NOMO-1 treated with dmso at 0.1 percent for 144 hours (cell line): ENCODE measurements around the gene LRRD1.
A peak's percentile ranks its signal among the peaks of the same experiment; 100 is the strongest.
"Not testable (repeated sequence)": the region's sequence is repeated elsewhere in the genome, so short reads cannot be mapped to it uniquely, and the experiment has no call there.

Experiments
- DNase-seq: peaks from one replicate; lab custom pipeline; 2025; ENCODE audit not compliant: unreplicated experiment; lab: John Stamatoyannopoulos, UW

Gene LRRD1

DNA sequence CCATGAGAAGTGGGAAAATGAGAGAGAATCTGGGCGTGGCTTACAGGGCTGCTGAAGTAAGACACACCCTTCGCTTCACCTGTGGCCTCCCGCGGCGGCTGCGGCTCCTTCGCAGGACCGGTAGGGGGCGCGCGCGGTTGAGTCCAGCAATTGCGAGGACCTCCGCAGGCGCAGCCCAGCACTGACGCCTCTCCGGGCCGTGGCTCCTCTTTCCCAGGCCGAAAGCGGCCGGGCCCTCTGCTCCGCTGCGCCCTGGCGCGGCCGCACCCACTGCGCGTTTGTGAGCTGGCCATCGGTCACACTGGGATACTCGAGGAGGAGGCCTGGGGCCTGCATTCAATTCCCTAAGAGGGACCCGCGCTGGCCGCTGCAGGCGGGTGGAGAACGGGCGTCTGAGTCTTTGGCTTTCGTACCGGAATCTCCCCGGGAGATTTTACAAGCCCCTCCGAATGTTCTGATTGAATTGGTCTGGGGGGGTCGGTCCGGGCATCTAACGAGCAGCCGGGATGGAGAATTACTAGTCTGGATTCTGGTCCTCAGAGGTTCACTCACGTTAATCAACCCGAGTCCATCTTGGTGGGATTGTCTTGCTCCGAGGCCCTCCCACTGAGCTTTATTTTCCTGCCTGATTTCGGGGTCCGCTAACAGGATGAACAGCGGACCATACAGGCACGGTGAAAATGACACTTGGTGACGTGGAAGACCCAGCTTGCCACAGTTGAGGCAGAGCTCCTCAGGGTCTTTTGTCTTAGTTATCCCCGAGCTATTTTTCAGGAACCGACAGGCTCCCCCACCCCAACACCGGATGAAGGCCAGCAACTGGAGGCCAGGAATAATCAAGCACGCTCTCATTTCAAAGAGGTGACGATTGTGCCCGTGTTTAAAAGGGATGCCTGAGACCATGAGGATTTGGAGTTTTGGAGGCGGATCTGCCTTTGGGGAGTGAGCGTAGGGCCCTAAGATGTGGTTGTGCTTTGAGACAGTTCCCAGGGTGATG, at the start of gene LRRD1:
TSS of gene LRRD1 (minus strand) at position 215 of the 997 bp plus-strand sequence. CDS start 13,940 bp downstream, outside the sequence.
- DNase-seq, result peak; percentile 92

DNA sequence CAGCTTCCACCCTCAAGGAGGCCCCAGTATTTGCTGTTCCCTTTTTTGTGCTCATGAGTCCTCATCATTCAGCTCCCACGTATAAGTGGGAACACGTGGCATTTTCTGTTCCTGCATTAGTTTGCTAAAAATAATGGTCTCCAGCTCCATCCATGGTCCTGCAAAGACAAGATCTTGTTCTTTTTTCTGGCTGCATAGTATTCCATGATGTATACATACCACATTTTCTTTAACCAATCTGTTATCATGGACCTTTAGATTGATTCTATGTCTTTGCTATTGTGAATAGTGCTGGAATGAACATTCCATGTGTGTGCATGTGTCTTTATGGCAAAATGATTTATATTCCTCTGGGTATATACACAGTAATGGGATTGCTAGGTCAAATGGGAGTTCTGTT, 49.8 kb upstream of the LRRD1 start:
- no peak for DNase-seq

DNA sequence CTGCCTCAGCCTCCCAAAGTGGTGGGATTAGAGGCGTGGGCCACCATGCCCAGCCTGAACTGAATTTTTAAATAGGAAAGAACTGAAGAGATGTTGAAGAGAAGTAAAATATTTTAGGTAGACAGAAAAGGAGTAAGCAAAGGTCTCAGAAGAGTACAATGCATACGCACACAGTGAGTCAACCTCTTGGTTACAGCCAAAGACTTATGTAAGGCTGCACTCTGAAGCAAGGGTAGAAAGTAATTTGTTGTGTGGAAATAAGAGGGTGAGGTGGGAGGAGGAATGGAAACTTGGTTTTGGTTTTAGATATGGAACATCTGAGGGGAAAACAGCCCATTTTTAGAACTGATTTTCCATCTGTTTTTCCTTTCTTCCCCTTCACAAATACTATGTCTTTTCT, 49.2 kb upstream of the LRRD1 start:
- no peak for DNase-seq

DNA sequence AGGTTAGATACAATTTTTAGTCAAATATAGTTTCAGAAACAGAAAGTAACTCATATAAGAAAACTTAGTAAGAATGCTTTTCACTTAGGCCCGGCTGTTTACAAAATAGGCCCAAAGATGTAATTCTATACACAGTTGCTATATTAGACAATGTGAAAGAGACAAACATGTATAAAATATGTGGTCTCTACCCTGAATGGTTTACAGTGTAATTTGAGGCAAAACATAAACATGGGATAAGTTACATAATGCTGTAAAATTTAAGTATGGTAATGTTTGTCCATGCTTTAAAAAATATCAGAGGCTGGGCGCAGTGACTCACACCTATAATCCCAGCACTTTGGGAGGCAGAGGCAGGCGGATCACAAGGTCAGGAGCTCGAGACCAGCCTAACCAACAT, 48.0 kb upstream of the LRRD1 start:
- DNase-seq, result no peak

DNA sequence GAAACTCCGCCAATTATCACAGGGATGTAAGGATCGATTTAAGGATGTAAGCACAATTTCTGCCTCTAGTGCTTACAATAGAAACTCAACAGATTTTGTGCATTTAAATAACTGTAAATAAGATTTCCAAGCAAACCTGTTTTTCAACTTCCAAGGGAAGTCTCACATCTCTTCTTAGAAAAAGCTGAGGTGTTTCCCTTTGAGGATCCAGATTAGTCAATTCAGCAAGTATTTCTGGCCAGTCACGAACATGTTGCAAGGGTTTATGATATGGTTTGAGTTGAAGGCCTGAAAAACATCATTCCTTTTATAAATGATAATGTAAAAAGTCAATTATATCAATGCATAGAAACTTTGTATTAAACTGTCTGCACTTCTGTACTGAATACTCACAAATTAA, 42.8 kb upstream of the LRRD1 start:
- no peak for DNase-seq

DNA sequence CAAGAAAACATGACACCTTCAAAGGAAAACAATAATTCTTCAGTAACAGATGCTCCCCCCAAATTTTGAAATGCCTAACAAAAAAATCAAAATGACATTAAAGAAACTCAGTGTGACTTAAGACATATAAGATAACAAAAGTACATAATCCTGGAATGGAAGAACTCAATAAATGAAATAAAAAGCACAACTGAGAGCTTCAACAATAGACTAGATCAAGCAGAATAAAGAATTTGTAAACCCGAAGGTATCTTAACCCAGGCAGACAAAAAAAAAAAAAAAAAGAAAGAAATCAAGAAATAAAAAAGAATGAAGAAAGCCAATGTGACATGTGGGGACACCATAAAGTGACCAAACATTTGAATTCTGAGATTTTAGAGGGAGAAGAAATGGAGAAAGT, 27.7 kb upstream of the LRRD1 start:
- DNase-seq, result no peak

DNA sequence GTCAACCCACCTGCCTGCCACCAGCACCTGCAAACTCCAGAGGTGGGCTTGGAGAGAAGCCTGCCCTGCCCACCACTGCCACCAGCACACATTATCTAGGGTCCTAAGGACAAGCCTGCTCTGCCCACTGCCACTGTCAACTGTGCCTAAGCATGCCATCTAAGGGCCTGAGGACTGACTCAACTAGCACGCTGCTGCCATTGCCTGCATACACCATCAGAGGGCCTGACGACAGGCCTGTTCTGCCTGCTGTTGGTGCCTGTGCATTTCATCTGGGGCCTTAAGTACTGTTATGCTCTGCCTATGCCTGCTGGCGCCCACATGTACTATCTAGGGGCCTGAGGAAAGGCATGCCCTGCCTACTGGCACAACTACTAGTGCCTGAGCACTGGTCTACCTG, 27.0 kb upstream of the LRRD1 start:
- no peak for DNase-seq

DNA sequence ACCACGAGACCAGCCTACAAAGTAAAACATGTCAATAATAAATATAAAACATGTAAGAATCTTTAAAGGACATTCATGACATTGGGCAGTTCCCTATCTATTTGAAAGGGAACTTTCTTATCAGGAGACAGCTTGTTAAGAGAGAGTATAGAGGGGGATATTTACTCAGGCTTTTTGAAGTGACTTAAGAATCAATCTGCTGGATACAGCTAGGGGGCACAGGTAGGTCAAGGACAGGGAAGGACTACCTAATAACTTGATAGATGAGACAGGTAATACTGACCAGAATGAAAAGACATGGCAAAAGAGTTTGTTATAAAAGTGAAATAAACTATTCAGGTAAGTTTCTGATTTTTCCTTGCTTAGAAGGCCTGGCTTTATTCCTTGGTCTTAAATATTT, 21.8 kb upstream of the LRRD1 start:
- no peak for DNase-seq

DNA sequence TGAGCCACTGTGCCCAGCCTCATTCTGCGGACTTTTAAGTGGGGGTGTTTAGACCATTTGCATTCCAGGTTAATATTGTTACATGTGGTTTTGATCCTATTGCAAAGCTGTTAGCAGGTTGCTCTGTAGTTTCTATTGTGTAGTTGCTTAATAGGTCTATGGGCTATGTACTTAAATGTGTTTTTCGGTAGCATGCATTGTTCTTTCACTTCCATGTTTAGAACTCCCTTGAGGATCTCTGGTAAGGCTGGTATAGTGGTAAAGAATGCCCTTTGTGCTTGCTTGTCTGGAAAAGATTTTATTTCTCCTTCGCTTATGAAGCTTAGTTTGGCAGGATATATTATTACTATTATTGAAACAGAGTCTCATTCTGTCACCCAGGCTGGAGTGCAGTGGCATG, 13.4 kb upstream of the LRRD1 start:
- DNase-seq, result no peak

DNA sequence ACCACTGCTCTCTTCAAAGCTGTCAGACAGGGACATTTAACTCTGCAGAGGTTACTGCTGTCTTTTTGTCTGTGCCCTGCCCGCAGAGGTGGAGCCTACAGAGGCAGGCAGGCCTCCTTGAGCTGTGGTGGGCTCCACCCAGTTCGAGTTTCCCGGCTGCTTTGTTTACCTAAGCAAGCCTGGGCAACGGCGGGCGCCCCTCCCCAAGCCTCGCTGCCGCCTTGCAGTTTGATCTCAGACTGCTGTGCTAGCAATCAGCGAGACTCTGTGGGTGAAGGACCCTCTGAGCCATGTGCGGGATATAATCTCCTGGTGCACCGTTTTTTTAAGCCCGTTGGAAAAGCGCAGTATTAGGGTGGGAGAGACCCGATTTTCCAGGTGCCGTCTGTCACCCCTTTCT, 10.3 kb upstream of the LRRD1 start:
- not testable (repeated sequence) for DNase-seq

DNA sequence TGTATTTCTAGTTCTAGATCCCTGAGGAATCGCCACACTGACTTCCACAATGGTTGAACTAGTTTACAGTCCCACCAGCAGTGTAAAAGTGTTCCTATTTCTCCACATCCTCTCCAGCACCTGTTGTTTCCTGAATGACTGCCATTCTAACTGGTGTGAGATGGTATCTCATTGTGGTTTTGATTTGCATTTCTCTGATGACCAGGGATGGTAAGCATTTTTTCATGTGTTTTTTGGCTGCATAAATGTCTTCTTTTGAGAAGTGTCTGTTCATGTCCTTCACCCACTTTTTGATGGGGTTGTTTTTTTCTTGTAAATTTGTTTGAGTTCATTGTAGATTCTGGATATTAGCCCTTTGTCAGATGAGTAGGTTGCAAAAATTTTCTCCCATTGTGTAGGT, 5.4 kb upstream of the LRRD1 start:
- not testable (repeated sequence) for DNase-seq

DNA sequence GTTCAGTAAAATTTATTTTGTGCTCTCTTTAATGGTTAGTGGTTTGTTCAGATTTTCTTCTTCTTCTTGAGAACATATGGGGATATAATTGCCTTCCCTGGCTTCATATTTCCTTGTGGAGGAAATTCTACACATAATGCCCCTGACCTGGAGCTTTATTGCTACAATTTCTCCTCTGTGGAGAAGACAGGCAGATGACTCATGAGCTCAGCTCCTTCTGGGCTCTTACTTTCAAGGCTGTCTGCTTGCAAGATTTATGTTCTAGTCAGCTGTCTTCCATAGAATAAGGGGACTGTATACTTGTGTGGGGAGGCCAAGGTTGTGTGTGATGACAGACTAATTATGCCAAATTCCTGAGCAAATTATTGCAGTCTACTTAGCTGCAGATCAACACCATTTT, 1.6 kb downstream of the LRRD1 start:
- peak; percentile 17 for DNase-seq

DNA sequence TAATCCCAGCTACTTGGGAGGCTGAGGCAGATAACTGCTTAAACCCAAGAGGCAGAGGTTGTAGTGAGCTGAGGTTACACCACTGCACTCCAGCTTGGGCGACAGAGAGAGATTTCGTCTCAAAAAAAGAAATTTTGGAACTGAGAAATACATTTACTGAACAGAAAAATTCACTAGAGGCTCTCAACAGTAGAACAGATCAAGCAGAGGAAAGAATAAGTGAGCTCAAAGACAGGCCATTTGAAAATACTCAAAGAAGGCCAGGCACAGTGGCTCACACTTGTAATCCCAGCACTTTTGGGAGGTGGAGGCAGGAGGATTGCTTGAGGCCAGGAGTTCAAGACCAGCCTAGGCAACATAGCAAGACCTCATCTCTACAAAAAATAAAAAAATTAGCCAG, 9.4 kb downstream of the LRRD1 start:
- not testable (repeated sequence) for DNase-seq

DNA sequence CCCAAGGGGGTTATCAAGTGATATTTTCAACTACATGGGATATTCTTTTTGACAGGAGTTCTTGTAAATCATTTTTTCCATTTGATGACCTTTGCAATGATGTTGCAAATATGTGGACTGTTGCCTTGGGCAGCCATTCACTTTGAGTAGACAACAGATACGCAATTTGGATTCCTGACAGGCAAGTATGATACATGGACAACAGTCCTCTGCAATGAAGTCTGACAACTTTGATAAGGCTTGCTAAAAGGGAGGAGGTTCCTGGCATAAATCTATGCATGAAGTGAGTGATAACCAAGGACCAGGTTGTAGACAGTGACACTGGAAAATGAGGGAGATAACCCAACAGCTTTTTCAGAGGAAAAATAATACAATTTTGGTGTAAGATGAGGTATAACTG, 17.7 kb downstream of the LRRD1 start:
- DNase-seq, result no peak

DNA sequence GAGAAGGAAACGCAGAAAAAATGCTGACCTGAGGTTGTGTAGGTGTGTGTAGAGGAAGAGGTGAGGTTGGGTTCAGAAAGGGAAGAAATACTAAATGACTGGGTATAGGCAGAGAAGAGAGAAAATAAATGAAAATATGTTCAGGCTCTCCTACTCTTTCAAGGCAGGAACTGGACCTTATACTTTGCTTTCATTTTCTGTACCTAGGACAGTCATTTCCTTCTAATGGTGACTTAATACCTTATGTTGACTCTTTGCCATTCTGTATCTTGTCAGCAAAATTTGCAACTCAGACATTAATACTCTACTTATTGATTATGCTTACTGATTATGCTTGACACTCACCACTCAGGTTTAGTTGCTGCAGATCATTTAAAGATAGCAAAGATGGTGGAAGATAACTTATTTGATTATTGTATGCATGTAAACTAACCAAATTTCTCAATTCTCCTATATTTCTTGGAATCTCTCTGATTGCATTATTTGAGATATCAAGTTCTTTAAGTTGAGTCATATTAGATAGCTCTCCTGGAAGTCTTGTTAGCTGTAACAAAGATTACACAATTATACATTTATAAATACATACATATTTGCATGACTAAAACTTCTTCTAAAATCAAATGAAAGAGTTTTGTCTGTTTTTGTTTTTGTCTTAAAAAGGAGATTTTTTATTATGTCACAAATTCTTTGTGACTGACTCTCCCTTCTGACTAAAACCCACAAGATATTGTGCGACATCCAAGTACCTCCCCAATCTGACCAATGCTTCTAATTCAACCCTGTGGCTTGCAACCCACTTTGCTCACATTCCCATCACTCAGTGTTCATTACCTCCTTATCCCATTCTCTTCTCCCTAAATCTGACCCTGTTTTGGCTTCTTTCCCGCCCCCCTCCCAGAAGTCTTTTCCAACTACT, 20.0 kb downstream of the LRRD1 start:
- no peak for DNase-seq

DNA sequence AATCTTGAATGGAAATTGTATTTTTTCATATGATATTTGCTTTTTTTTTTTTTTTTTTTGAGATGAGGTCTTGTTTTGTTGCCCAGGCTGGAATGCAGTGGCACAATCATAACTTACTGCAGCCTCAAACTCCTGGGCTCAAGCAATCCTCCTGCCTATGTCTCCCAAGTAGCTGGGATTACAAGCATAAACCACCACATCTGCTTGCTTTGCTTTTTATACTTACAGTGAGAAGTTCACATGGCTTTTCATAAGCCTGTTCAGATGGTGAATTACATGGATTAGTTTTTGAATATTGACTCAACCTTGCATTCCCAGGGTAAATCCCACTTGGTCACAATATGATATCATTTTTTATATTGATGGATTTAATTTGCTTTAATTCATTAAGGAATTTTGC, 22.0 kb downstream of the LRRD1 start:
- no peak for DNase-seq

DNA sequence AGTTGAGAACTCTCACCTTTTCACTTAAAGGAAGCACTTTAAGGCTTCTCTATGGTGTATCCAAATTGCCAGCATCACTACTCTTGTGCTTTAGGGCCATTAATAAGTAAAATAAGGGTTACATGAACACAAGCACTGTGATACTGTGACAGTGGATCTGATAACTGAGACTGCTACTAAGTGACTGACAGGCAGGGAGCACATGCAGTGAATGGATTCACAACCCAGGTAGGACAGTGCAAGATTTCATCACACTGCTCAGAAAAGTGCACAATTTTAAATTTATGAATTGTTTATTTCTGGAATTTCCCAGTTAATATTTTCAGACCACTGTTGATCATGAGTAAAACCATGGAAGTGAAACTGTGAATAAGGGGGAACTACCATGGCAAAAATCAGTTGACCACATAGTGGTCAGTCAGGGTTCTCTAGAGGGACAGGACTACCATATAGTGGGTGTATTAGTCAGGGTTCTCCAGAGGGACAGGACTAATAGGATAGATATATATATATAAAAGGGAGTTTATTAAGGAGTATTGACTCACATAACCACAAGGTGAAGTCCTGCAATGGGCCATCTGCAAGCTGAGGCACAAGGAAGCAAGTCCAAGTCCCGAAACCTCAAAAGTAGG, 23.7 kb downstream of the LRRD1 start:
- no peak for DNase-seq

DNA sequence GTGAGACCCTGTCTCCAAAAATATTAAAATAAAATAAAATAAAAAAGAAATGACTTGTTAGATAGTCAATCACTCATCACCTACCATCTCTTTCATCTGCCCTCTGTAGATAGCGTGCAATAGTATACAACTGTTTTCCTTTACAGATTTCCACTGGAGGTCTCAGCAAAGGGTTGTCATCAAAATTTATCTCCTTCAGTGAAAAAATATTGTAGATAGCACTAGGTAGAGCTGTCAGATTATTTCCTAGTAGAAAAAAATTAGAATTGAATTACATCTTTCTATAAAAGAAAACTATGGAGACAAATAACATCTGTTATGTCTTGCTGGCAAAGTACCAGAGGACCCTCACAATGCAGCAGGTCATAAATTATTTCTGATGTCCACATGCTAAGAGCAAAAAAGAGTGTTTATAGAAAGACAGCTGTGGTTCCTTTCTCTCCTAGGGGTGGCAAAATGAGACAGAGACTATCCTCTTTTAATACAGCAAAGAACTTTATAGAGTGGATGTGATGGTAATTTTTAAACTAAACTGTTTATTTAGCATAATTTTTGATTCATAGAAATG, 28.4 kb downstream of the LRRD1 start:
- DNase-seq, result no peak

DNA sequence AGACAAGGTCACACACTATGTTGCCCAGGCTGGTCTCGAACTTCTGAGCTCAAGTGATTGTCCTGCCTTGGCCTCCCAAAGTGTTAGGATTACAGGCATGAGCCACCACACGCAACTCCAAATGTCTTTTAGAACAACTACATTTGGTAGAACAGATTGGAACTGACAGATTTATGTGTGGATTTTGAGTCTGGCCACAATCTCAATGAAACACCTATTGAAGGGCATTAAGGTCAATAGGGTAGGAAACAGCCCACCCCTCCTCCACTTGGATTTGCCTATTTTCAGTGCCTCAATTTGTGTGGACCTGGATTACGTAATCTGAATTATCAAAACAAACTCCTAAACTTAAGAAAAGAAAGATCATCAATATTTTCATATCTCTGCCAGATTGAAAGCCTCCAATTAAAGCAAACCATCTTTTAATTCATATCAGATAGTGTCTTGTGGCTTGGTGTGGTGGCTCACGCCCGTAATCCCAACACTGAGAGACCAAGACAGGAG, 29.2 kb downstream of the LRRD1 start:
- DNase-seq, result no peak

DNA sequence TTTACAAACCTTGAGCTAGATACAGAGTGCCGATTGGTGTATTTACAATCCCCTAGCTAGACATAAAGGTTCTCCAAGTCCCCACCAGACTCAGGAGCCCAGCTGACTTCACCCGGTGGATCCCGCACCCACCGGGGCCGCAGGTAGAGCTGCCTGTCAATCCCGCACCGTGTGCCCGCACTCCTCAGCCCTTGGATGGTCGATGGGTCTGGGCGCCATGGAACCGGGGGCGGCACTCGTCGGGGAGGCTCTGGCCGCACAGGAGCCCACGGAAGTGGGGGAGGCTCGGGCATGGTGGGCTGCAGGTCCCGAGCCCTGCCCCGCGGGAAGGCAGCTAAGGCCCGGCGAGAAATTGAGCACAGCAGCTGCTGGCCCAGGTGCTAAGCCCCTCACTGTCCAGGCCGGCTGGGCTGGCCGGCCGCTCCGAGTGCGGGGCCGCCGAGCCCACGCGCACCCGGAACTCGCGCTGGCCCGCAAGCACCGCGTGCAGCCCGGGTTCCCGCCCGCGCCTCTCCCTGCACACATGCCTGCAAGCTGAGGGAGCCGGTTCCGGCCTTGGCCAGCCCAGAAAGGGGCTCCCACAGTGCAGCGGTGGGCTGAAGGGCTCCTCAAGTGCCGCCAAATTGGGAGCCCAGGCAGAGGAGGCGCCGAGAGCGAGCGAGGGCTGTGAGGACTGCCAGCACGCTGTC, 35.6 kb downstream of the LRRD1 start:
- DNase-seq, result not testable (repeated sequence)
